Iris pigment epithelial cell (primary cell): ENCODE results near the gene URGCP.
"Not testable (repeated sequence)": the region's sequence is repeated elsewhere in the genome, so short reads cannot be mapped to it uniquely, and the experiment has no call there.

ENCODE experiments used
- DNase-seq: peaks from one replicate; pipeline ENCODE4 v3.0.0-alpha.2; 2011; ENCODE audit warnings: low read depth

Gene URGCP

DNA sequence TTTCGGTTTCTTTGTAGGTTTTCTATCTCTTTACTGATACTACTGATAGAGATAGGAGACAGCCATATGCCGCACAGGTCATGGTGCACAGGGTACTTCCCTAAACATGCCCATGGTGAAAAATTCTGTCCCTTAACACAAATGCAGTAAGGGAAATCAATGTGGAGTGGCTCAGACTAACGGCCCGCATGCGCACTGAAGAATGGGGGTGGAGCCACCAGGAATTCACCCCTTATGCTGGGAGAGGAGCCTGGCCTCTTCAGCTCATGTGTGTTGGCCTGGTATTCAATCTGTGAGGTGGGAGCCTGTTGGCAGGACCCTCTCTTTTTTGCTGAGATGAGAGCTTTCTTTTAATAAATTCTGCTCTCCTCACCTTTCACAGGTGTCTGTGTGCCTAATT lies 8.4 kb upstream of the URGCP start:
- no peak for DNase-seq

DNA sequence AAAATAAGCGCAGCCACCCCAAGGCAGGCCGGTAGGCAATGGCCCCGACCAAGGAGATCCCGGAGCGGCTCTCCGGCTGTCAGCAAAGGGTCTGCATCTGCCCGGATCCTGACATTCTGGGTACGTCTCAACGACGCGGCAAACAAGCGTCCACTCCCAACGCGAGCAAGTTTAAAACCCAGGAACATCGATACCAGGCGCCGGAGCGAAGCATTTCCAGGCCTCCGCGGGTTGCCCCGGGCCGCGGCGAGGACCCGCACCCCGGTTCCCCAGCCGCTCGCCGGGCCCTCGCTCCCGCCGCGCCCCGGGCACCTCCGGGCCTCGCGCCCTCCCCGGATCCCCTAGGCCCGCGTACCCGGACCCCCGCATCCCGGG lies 453 bp downstream of the URGCP start:
- peak; percentile 34 for DNase-seq

DNA sequence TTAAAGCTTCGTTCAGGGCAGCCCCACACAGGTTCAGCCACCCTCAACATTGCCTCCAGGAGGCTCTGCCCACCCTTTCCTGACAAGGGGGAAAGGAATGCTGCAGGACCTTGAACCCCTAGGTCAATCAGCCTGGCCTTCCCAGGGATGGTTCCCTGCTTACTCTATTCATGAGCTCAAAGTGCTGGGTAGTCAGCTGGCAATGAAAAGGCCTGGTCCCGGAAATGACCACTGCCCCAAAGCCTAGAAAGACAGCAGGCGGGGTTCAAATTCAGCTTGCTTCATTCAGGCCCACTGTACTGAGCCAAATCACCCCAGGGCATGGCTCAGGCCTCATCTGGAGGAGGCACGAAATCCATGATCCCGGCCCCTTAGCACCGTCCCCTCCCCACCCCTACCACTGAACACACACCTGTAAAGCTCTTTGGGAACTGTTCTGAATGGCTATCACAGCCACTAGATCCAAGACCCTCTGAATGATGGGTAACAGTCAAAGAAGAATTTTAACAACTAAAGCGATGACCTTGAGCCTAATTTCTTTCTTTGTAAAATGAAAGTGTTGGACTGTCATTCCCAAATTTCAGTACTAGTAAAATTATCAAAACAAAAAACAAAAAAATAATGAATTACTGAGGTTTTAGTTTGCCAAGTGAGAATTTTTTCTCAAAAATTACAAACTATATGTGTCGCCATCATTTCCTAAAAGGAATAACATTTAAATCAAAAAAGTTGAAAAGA lies 1.0 kb downstream of the URGCP start:
- DNase-seq = no peak

DNA sequence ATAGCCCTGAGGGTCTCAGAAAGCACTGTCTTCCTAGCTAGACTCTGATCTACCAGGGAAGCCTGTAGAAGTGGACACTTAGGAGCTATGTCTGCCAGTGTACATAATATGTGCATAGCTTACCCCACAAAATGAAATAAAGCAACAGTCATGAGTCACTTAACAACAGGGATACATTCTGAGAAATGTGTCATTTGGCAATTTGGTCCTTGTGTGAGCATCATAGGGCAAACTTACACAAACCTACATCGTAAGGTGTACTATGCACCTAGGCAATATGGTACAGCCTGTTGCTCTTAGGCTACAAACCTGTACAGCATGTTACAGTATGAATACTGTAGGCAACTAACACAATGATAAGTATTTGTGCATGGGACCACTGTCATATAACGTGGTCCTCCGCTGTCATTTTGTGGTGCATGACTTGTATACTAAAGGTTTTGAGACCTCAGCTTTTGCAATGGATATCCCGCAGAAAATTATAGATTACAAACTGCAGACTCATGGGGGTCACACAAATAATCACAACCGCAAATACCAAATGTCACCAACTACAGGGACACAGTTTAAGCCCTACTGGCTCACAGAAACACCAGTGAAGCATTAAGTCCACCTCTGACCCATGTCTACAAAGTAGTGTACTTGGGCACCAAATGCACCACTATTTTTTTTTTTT lies 1.7 kb downstream of the URGCP start:
- peak; percentile 21 for DNase-seq

DNA sequence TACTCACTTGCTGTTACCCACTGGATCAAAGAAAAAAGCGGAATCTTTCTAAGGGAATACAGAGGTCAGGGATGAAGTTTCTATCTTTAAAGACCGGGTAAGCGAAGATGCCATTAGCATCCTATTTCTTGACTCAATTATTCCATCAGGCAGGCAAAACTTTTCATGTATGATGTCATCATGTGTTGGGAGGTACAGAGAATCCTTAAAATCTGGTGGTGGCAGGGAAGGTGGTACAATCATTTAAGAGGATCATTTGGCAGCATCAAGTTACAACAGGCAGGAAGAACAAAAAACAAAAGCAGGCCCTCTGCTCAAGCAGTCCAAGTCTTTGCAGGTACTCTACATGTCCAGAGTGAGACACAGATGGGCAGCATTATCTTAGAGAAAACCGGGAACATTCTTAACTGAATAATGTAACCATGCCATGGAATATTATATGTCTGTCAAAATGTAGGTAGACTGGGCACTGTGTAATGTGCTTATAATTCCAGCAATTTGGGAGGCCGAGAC lies 3.8 kb downstream of the URGCP start:
- DNase-seq = no peak

DNA sequence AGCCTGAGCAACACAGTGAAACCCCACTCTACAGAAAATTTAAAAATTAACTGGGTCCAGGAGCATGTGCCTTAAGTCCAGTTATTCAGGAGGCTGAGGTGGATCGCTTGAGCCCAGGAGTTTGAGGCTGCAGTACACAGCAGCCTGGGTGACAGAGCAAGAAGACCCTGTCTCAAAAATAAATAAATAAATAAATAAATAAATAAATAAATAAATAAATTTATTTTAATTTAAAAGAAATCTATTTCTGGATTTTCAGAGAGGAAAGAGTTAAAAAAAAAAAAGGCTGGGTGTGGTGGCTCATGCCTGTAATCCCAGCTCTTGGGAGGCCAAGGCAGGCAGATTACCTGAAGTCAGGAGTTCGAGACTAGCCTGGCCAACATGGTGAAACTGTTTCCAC lies 7.8 kb downstream of the URGCP start:
- not testable (repeated sequence) for DNase-seq

DNA sequence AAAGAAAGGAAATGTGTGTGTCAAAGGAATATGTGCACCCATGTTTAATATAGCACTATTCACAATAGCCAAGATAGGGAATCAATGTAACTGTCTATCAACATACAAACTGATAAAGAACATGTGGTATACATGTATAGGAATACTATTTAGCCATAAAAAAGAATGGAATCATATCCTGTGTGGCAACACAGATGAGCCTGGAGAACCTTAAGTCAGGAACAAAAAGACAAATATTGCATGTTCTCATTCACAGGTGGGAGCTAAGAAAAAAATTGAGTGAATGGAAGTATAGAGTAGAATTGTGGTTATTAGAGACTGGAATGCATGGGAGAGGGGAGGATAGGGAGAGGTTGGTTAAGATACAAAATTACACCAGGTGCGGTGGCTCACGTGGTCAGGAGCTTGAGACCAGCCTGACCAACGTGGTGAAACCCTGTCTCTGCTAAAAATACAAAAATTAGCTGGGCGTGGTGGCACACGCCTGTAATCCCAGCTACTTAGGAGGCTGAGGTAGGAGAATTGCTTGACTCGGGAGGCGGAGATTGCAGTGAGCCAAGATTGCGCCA lies 10.5 kb downstream of the URGCP start:
- DNase-seq = no peak

DNA sequence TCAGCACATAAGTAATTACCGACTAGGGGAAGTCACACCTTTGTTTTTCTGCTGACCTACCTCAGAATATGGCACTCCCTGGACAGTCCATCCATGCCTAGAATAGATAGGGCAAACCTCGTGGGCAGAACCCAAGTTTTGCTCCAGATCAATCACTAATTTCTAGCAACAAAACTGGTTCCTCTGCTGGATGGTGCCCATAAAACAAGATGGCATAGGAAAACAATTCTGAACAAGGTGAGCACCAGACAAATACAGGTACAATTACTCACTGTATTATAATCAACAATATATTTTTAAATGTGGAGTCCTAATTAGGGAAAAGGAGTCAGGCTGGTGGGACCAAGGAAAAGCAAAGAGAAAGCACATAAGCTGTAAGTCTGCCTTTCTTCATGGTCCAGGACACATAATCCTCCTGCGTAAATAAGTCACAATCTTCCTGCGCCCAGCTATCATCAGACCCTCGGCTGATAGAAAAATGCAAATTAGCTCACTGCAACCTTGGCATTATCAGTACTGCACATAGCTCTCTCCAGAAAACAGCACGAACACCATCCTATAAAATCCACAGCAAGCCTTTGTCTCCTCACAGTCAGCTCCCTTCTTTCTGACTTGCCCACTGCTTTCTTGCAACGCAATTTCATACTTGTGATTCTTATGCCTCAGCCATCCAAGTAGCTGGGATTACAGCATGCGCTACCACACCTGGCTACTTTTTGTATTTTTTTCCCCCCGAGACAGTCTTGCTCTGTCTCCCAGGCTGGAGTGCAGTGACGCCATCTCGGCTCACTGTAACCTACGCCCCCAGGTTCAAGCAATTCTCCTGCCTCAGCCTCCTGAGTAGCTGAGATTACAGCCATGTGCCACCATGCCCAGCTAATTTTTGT lies 15.1 kb downstream of the URGCP start:
- no peak for DNase-seq

DNA sequence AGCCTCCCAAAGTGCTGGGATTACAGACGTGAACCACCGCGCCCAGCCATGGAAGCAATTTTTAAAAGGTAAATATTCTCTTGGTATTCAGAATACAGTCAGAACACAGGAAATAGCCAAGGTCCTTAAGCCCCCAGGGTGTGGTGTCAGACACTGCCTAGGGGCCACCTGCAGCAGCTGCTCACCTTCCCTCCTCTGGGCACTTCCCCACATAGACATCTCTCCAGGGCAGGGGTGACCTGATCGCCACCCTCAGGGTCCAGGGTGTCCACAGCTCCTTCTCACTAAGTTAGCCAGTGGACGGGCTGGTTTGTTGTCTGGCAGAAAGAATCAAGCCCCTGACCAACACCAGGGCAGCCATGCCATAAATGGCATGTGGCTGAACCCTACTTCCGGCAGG lies 15.9 kb downstream of the URGCP start:
- DNase-seq = no peak

DNA sequence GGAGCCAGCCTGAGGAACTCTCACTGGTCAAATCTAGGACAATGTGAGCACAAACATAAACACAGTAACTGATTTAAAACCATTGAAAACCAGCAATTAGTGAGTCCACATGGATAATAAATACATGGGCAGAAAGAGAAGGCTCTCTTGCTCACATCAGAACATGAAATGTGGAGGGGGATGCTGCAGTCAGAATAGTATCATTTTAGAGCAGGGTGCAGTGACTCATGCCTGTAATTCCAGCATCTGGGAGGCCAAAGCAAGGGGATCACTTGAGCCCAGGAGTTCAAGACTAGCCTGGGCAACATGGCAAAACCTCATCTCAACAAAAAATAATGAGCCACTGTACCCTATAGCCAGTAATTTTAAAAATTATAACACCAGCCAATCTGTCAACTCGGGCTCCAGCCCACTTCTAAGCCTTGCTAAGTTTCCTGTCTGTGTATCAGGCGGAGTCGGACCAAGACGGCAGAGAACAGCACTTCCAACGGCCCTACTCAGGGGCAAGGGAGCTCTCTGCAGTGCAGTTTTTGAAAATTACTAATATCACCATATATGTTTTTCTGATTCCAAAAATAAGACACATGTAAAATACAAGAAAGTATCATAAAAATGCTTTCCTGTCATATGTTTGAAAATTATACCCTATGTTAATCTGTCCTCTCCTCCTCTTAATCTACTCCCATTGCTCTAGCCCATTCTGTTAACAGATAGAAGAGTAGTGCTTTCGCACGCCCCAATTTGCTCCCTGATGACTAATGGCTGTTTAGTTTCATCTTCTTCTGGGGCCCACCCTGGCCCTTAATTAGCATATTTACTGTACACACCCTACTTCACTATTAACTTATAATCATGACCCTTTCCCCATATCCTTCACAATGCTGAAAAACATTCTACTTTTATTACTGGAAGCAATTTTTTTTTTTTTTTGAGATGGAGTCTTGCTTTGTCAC lies 17.1 kb downstream of the URGCP start:
- DNase-seq = no peak

DNA sequence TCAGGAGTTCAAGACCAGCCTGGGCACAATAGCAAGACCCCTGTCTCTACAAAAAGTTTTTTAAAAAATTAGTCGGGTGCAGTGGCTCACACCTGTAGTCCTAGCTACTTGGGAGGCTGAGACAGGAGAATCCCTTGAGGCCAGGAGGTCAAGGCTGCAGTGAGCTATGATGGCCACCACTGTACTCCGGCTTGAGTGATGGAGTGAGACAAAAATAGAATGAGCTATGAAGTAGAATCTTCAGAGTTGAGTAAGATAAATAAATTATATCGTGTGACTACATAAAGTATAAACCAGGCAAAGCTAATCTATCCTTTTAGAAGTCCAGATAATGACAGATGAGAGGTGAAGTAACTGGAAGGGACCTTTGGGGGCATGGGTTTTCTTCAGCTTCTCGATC lies 21.8 kb downstream of the URGCP start:
- DNase-seq = no peak

DNA sequence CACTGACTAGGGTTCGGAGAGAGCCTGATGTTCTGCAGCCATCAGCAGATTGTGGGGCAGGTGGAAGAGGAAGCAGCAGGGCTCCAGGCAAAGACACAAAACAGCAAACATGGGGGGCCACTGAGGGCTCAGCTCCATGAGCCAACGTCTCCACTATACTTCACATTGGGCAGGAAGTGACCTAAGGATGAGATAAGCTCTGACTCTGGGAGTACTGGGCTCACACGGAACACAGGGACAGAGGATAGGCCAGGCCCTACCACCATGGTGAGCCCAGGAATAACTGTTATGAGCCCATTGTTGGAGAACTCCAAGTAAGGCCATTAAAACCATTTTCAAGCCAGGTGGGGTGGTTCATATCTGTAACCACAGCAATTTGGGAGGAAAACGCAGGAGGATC lies 22.2 kb downstream of the URGCP start:
- DNase-seq = no peak

DNA sequence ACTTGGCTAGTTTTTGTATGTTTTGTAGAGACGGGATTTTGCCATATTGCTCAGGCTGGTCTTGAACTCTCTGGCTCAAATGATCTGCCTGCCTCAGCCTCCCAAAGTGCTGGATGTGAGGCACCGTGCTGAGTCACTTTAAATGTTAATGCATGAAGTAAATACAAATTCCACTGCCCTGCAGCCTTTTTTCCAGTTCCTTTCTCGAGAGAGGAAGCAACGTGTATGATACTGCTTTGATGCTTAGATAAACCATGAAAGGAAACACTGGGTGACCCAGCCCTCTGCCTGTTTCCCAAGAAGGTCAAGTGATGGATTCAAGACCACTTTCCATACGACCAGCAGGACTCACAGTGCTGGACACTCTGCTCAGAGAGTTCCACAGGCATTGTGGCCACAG lies 25.8 kb downstream of the URGCP start:
- DNase-seq = peak; percentile 62

DNA sequence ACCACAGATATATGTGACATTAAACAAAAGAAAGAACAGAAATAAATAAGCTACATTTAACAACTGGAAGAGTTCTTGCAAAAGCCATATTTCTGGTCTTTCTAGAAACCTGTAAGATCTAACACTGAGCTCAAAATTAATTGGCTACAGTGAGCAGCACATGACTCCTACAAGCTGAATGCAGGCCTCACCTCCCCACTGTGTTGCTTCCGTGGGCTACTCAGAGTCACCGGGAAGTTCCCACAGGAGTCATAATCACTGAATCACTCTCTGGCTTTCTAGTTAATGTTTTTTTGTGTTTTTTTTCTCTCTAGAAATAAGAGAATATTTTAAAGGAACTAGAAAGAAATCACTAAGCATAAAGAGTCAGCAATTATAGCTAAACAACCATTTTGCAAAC lies 26.9 kb downstream of the URGCP start:
- peak; percentile 89 for DNase-seq

DNA sequence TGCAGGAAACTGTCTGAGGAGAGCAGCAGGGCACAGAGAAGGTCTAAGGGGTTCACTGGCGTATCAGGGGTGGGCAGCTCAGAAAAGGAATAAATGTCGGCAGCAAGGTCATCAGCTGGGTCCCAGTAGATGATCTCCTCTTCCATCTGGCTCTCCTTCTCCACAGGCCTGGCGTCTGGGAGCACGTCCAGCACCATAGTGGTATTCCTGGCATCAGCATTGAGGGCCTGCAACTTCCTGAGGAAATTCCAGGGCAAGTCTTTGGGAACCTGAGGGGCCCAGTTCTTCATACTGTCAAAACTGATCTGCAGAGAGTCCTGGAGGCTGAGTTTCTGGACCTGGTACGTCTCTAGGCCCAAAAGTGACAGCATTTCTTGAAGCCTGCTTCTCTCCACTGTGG lies 27.5 kb downstream of the URGCP start:
- no peak for DNase-seq

DNA sequence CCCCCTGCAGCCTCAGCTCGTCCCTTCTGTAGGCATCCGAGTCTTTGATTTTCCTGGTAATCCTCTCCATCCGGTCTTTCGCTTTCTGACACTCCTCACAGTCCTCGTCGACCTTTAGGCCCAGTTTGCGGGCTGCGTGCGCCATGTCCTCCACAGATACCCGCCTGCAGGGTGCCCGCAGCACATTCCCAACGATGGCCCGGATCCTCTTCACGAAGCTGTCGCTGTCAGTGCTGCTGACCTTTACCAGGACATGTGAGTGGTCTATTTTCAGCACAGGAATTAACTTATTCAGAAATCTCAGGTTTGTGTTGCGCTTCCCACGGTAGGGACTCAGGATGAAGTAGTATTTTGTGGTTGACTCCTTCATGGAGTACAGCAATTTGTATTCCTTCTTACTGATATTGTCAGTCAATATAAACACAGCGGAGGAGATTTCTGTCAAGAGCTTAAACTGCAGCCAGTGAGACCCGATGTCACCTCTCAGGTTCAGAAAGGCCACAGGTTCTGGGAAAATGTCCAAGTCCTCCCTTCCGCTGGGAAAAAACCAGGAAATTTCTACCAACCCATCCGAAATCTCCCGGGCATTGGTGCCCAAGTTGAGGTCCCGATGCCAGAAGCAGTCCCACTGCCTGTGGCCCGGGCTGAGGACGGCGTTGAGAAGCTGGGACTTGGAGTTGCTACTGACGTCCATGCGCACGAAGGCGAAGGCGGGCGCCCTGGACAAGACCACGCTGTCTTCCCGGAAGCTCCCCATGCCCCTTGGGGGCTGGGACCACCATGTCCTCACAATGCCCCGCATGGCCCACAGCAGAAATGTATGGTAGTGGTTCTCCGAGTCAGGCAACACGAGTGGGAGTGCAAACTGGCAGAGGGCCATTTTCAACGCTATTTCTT lies 28.2 kb downstream of the URGCP start:
- no peak for DNase-seq

DNA sequence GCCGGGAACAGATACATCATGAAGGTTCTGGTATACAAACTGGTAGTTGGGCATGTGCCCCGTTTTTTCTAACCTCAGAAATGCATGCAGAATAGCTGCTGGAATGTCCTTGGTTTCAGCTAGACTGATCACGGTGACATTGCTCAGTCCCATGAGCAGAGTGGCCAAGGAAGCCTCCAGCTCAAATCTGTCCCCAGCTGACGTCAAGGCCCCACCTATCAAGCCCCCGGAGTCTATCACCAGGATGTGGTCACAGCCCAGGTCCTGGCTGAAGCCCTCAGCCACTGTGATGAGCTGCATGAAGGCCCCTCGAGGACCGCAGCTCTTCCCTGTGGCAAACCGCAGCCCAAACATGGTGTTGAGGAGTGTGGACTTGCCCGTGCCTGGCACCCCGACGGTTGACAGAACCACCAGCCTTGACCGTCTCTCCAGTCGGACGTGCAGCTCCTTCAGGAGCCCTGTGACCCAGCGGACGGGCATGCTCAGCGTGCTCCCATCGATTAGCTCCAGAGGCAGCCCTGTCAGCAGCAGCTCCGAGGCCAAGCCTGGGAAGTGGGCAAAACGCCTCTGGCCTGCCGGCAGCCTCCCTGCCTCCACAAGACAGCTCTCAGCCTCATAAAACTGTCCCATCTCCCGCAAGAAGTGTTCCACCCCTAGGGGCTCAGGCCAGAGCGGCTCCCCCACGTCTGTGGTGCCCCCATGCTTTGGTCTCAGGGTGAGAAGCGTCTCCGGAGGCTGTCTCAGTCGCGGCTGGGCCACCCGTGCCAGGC lies 29.2 kb downstream of the URGCP start:
- no peak for DNase-seq

DNA sequence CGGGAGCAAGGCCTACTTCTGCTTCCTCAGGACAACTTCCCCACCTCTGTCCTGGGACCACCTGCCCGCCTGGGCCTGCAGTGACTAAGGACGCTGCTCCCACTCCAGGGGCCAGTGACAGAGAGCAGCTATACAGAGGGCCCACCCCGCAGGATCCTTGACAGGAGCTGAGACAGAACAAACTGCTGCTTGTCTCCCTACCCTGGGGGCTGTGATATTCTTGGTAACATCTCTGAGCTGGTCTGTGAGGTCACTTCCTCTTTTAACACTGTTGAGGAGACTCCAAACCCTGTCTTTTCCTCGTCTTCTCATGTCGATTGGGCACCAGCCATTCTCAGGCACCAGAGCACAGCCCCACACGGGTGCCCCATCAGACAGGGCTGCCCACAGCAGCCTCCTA lies 30.2 kb downstream of the URGCP start:
- DNase-seq = no peak

DNA sequence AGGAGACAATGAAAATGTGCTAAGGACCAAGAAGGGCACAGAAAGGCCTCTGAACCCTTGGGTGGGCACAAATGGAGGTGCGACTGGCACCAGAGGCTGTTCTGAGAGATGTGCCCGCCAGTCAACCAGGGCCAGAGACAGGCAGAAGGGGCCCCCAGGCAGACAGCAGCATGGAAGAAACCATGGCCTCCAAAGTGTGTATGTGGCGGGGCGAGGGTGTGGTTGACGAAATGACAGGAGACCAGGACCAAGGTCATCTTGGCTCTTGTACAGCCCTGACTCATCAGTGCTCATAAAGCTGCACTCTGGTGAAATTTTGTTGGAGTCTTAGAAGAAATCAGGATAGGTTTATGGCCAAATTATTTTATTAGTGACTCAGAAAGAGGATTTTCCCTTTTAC lies 33.1 kb downstream of the URGCP start:
- peak; percentile 74 for DNase-seq
